ENCODE results near the gene WNT11.

WNT11 gene

DNA sequence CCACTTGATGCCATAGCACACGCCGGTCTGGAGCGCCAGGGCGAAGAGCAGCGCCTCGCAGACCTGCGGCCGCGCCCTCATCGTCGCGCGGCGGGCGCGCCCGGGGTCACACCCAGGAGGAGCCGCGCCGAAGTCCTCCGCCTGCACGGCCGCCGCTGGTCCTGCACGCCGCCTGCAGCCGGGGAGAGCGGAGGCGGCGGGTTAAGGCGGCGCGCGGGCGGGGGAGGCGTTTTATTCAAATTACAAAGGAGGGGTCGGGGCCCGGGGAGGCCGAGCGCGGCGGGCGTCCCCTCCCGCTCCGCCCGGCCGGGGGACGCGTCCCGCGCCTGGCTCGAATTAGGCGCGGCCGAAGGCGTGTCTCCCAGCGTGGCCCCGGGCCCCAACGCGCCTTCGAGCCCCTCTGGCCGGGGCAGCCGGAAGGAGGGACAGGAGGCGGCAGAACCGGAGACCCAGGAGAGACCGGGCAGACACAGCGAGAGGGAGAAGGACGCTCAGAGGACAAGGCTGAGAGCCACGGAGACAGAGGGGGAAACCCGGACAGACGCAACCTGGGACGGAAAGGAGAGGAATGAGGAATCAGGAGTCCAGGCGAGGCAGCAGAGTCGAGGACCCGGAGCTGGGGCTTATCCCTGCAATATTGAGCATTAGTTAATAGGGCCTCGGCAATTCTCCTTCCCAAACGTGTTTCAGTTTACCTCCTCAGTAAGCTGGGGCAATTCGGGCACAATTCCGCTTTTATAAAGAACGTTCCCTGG, at the start of gene WNT11:
Gene WNT11, minus strand, starts transcription at position 176 of the 755 bp plus-strand sequence. Its CDS starts 95 bp downstream, at position 81.
- H3K4me1 Mint-ChIP-seq (ENCODE audit: low read depth), result peaks cover 7% of the 10 kb centered on the region
- peaks cover 50% of the 10 kb centered on the region for H3K27me3 Mint-ChIP-seq (ENCODE audit: low read depth)
- H3K27ac Mint-ChIP-seq, result no peak within 1 kb of the TSS

DNA sequence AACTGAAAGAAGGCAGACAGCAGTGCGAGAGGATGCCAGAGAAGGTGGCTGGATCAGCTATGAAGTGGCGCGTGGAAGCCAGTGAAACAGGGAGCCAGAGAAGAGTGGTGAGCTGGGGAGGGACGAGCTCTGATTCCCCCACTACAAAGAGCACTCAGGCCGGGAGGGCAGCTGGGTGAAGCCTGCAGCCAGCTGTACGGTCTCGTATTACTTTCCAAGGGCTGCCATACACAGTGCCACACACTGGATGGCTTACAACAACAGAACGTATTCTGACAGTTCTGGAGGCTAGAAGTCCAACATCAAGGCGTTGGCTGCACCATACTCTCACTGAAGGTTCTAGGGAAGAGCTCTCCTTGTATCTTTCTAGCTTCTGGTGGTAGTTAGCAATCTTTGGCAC, 47.1 kb upstream of the WNT11 start:
- no peak for DNase-seq (ENCODE audit: low spot score)
- no peaks in the 10 kb centered on the region for H3K36me3 Mint-ChIP-seq (ENCODE audit: low read depth)
- H3K9me3 Mint-ChIP-seq, result peaks cover 7% of the 10 kb centered on the region
- peaks cover 2% of the 10 kb centered on the region for H3K27me3 Mint-ChIP-seq (ENCODE audit: low read depth)
- no peak overlapping the region for H3K4me3 Mint-ChIP-seq
- H3K4me1 Mint-ChIP-seq (ENCODE audit: low read depth), result no peaks in the 10 kb centered on the region
- H3K27ac Mint-ChIP-seq, result no peak overlapping the region

More for the DNA sequence above, at the start of gene WNT11:
- H3K36me3 Mint-ChIP-seq (ENCODE audit: low read depth), result no peaks in the 10 kb centered on the region
- peak; percentile 23 for DNase-seq (ENCODE audit: low spot score)
- H3K9me3 Mint-ChIP-seq, result no peaks in the 10 kb centered on the region
- peak within 1 kb of the TSS; percentile 82 for H3K4me3 Mint-ChIP-seq

DNA sequence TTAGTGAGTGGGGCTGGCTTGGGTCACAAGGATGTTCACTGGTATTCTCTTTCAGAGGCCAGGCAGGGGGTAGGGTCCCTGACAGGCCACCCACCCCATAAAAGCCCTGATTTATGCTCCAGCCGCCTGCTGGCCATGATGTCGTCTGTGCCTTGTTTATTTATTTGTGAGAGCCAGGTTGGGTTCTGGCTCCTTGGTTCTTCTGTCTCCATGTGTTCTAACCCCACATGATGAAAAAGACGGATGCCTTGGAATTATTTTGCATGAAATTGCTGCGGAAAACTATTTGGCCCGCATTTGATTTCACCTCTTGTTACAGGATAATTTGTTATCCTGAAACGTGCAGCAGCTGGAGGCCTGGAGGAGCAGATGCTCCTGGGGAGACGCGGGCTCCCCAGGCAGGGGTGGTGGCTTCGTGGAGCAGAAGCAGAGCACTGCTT, 46.3 kb upstream of the WNT11 start:
- no peak overlapping the region for H3K27ac Mint-ChIP-seq
- no peaks in the 10 kb centered on the region for H3K36me3 Mint-ChIP-seq (ENCODE audit: low read depth)

DNA sequence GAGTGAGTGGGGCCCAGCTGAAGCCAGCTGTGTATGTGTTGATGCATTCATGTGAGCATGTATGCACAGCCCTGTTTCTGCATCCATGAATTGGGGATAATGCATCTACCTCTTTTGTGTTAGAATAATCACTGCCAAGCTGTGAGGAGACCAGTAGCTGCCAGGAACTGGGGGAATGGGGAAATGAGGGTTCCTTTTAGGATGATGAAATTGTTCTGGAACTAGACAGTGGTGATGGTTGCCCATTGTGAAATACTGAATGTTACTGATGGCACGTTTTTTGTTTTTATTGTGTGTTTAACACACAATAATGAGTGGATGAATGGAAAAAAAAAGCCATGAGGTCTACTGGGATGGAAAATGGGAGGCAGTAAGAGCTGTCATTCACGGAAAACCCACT, 45.3 kb upstream of the WNT11 start:
- no peaks in the 10 kb centered on the region for H3K36me3 Mint-ChIP-seq (ENCODE audit: low read depth)
- H3K4me1 Mint-ChIP-seq (ENCODE audit: low read depth), result no peaks in the 10 kb centered on the region
- H3K9me3 Mint-ChIP-seq, result peaks cover 7% of the 10 kb centered on the region
- H3K4me3 Mint-ChIP-seq, result no peak overlapping the region
- H3K27me3 Mint-ChIP-seq (ENCODE audit: low read depth), result peaks cover 2% of the 10 kb centered on the region
- no peak for DNase-seq (ENCODE audit: low spot score)
- H3K27ac Mint-ChIP-seq, result no peak overlapping the region

More for the DNA sequence above, 46.3 kb upstream of the WNT11 start:
- Mint-ChIP-seq H3K27me3 (ENCODE audit: low read depth) (peaks cover 2% of the 10 kb centered on the region), H3K9me3 (peaks cover 7% of the 10 kb centered on the region), H3K4me3 (no peak overlapping the region), H3K4me1 (ENCODE audit: low read depth) (no peaks in the 10 kb centered on the region)
- DNase-seq (ENCODE audit: low spot score), result no peak

DNA sequence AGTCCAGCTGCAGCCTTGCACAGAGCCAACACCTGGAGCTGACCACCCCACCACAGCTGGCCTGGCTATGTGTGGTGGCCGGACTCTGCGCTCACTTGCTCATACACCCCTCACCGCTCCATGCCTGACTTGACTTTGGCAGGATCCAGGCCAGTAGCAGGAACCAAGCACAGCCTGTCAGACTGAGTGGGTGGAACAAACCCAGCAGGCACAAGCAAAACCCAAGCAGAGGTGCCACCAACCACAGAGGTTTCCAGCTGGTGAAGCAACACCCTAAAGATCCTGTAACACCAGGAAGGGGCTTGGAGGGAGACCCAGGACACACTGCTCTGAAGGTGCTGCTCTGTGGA, 44.9 kb upstream of the WNT11 start:
- no peak overlapping the region for H3K27ac Mint-ChIP-seq
- peaks cover 7% of the 10 kb centered on the region for H3K9me3 Mint-ChIP-seq
- no peaks in the 10 kb centered on the region for H3K4me1 Mint-ChIP-seq (ENCODE audit: low read depth)
- no peaks in the 10 kb centered on the region for H3K36me3 Mint-ChIP-seq (ENCODE audit: low read depth)
- no peak overlapping the region for H3K4me3 Mint-ChIP-seq
- no peak for DNase-seq (ENCODE audit: low spot score)
- peaks cover 2% of the 10 kb centered on the region for H3K27me3 Mint-ChIP-seq (ENCODE audit: low read depth)

DNA sequence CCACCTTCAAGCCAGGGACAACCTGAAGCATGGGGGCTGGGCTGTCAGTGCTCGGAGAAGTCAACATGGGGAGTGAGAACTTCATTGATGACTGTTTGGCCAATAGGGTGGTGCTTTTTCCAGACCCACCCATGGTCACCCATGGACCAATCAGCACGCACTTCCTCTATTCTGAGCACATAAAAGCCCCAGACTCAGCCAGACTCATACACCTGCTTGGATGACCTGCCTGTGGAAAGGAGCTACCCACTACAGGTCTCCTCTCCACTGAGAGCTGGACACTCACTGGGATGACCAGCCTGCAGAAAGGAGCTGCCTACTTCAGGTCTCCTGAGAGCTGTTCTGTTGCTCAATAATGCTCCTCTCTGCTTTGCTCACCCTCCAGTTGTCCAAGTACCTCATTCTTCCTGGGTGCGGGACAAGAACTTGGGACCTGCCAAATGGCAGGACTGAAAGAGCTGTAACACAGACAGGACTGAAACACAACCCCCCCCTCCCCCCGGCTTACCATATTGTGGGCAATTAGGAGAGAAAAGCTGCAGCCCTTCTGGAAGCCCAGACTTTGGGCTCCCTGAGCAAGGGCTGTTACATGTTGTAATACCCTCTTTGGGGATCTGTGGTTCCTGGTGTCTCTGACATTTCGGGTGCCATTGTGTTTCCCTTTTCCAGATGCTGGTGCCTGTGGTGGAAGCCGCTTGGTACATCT, 44.4 kb upstream of the WNT11 start:
- H3K4me3 Mint-ChIP-seq, result no peak overlapping the region
- H3K4me1 Mint-ChIP-seq (ENCODE audit: low read depth), result no peaks in the 10 kb centered on the region
- H3K27me3 Mint-ChIP-seq (ENCODE audit: low read depth), result peaks cover 2% of the 10 kb centered on the region
- peaks cover 7% of the 10 kb centered on the region for H3K9me3 Mint-ChIP-seq
- no peaks in the 10 kb centered on the region for H3K36me3 Mint-ChIP-seq (ENCODE audit: low read depth)
- DNase-seq (ENCODE audit: low spot score), result no peak
- H3K27ac Mint-ChIP-seq, result no peak overlapping the region

DNA sequence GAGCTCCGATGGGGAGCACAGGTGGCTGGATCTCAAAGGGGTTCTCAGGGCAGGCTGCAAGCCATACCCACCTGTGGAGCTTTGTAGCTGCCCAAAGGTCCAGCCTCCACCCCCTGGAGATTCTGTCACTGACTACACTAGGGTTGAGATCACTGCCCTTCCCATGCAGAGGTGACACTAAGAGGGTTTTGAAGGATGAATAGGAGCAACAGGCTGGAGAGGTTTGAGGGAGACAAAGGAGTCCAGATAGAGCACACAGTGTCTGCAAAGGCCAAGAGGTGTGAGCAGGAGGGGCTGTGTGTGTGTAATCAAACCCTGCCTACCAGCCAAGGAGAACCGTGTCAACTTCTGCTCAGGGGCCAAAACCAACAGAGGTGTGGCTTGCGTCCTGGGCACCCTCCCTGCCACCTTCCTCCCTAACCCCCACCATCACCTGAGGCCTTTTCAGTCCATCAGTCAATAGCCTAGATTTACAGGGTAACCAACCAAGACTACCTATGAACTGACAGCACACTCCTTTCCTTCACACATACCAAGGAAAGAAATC, 43.0 kb upstream of the WNT11 start:
- H3K4me1 Mint-ChIP-seq (ENCODE audit: low read depth), result no peaks in the 10 kb centered on the region
- no peaks in the 10 kb centered on the region for H3K36me3 Mint-ChIP-seq (ENCODE audit: low read depth)
- peaks cover 7% of the 10 kb centered on the region for H3K9me3 Mint-ChIP-seq
- DNase-seq (ENCODE audit: low spot score), result no peak
- peaks cover 6% of the 10 kb centered on the region for H3K27me3 Mint-ChIP-seq (ENCODE audit: low read depth)
- no peak overlapping the region for H3K27ac Mint-ChIP-seq
- no peak overlapping the region for H3K4me3 Mint-ChIP-seq

DNA sequence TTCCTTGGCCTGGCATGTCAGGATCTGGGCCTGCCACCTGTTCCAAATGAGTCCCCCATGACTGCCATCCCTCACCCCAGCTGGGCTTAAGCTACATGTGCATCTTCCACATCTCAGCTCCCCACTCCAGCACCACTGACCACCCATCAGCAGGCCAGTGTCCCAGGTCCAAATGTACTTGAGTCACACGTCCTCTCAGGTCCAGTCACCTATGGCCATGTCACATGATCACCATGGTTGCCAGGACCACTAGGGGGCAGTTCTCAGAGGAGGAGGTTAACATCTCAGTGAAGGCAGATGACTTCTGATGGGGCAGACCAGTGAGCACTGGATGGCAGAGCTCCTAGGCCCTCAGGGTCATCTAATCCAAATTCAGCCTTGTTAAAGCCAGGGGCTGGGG, 41.9 kb upstream of the WNT11 start:
- H3K27ac Mint-ChIP-seq, result no peak overlapping the region
- H3K9me3 Mint-ChIP-seq, result peaks cover 7% of the 10 kb centered on the region
- no peak overlapping the region for H3K4me3 Mint-ChIP-seq
- no peaks in the 10 kb centered on the region for H3K4me1 Mint-ChIP-seq (ENCODE audit: low read depth)
- no peaks in the 10 kb centered on the region for H3K36me3 Mint-ChIP-seq (ENCODE audit: low read depth)
- no peak for DNase-seq (ENCODE audit: low spot score)
- H3K27me3 Mint-ChIP-seq (ENCODE audit: low read depth), result peaks cover 8% of the 10 kb centered on the region

DNA sequence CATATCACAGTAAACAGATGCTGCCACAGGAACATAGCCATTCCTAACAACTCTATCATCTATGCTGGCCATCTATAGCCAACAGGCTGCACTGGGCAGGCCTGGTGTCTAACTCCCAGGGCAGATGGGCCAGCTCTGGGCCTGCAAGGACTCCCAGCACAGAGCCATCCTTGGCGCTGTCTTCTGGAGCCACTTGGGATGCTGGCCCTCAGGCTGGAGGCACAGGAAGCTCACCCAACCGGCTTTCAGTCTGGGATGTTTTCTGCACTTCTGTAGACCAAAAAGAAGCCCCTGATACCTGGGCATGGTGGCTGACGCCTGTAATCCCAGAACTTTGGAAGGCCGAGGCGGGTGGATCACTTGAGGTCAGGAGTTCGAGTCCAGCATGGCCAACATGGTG, 40.8 kb upstream of the WNT11 start:
- no peak for DNase-seq (ENCODE audit: low spot score)
- Mint-ChIP-seq H3K4me3 (no peak overlapping the region), H3K4me1 (ENCODE audit: low read depth) (no peaks in the 10 kb centered on the region), H3K27me3 (ENCODE audit: low read depth) (peaks cover 6% of the 10 kb centered on the region), H3K27ac (no peak overlapping the region), H3K36me3 (ENCODE audit: low read depth) (no peaks in the 10 kb centered on the region), H3K9me3 (peaks cover 7% of the 10 kb centered on the region)

DNA sequence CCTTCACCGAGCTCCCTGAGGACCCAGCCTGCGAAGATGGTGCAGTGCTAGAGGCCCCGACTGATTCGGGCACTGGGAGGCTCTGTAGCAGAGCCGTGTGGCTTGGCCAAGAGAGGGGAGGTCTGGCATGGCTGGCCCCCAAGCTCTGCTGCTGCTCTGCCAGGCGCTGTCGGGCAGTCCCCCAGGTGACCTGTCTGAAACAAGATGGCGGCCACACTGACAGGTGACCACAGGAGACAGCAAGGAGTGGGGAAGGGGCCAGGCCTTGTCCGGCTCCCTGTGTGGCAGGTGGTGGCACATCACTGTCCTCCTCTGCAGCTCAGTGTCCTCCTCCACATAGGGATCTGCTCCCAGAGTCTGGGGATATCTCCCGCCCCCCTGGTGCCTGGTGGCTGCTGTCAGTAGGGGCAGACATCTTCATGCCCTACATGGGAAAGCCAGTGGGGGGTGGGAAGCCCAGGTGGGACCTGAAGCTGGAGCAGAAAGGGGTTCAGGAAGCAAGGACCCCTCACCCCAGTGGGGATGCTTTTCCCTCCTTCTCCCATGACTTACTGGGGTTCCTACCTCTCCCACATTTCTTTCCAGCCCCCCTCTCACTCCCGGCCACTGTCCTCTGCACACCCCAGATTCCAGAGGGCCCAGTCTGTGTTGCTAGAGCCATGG, 40.1 kb upstream of the WNT11 start:
- Mint-ChIP-seq H3K4me1 (ENCODE audit: low read depth) (no peaks in the 10 kb centered on the region), H3K27me3 (ENCODE audit: low read depth) (peaks cover 6% of the 10 kb centered on the region), H3K36me3 (ENCODE audit: low read depth) (no peaks in the 10 kb centered on the region), H3K9me3 (peaks cover 4% of the 10 kb centered on the region), H3K27ac (no peak overlapping the region), H3K4me3 (no peak overlapping the region)
- DNase-seq (ENCODE audit: low spot score), result no peak

DNA sequence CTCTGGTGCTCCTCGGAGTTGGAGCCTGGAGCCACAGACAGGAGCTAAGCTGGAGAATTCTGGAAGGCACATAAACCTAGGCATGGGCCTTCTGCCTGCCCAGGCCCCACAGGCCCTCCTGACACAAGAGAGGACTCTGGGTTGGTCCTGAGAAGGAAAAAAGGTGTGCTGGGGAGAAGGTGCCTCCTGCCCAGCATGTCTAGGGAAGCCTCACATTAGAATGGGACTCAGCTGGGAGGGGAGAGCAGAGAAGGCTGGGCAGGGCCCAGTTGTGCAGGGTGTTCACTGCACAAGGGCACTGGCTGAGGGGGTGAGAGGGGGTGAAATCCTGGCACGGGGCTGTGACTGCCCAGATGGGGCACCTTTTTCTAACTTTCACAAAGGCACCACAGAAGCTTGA, 39.4 kb upstream of the WNT11 start:
- Mint-ChIP-seq H3K36me3 (ENCODE audit: low read depth) (no peaks in the 10 kb centered on the region), H3K27ac (no peak overlapping the region), H3K9me3 (no peaks in the 10 kb centered on the region)

DNA sequence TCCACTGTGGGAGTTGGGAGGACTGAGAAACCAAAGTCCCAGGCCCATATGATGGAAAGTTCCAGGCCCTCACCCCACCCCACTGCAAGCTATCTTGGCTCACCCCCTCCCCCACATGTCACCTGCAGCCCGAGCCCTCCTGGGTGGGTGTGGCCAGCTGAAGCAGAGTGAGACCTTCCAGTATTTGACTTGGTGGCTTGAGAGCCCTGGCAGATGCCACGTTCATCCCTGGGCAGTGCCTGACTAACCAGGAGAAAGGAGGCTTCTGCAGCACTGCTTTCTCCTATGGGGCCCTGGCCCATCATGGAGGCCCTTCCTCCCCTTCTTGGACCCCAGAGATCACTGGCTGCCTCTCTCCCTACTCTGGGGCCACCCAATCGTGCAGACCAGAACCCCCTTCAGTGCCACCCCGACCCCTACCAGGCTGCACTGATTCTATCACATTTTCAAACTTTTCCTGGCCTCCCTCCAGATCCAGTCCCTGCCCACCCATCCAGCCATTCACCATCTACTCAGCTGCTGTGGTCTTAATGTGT, 38.1 kb upstream of the WNT11 start:
- no peak for DNase-seq (ENCODE audit: low spot score)
- Mint-ChIP-seq H3K4me3 (no peak overlapping the region), H3K4me1 (ENCODE audit: low read depth) (no peaks in the 10 kb centered on the region), H3K36me3 (ENCODE audit: low read depth) (no peaks in the 10 kb centered on the region), H3K9me3 (no peaks in the 10 kb centered on the region), H3K27ac (no peak overlapping the region), H3K27me3 (ENCODE audit: low read depth) (peaks cover 8% of the 10 kb centered on the region)

More for the DNA sequence above, 39.4 kb upstream of the WNT11 start:
- Mint-ChIP-seq H3K4me3 (no peak overlapping the region), H3K4me1 (ENCODE audit: low read depth) (no peaks in the 10 kb centered on the region), H3K27me3 (ENCODE audit: low read depth) (peaks cover 6% of the 10 kb centered on the region)
- DNase-seq (ENCODE audit: low spot score), result no peak

DNA sequence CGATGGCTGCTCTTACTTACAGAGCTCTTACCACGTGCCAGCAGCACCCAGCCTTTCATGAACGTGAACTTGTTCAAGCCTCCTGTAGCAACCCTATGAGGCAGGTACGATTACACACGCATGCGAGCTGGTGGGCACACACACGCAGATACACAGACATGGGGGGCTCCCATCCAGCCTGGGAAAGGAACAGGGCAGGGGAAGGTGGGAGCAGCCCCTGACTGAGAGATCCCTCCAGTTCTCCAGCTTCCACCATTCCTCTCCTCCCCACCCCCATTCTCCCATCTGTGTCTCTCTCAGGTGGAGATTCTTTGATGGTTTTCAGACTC, 37.6 kb upstream of the WNT11 start:
- H3K9me3 Mint-ChIP-seq, result no peaks in the 10 kb centered on the region
- DNase-seq (ENCODE audit: low spot score), result no peak
- no peaks in the 10 kb centered on the region for H3K36me3 Mint-ChIP-seq (ENCODE audit: low read depth)
- no peaks in the 10 kb centered on the region for H3K4me1 Mint-ChIP-seq (ENCODE audit: low read depth)
- H3K27ac Mint-ChIP-seq, result no peak overlapping the region
- no peak overlapping the region for H3K4me3 Mint-ChIP-seq
- peaks cover 8% of the 10 kb centered on the region for H3K27me3 Mint-ChIP-seq (ENCODE audit: low read depth)
